A549 (cell line): ENCODE data around the gene SLC35F4.

ENCODE experiments used
- CEBPB ChIP-seq, 2 experiments: fragments of >200 bp in 1 of 2; sonication (Bioruptor Twin) in 1 of 2; formaldehyde crosslinking in 1 of 2; IDR thresholded peaks; 2 replicates each; pipeline ENCODE4 v1.6.1; 2012 to 2016
- CHD2 ChIP-seq: fragments of 150-350 bp; IDR thresholded peaks from 2 replicates; pipeline ENCODE4 v1.6.1; 2014; ENCODE audit warnings: low read length; ENCODE audit not compliant: partially characterized antibody
- CTCF ChIP-seq: fragments of >200 bp; sonication (Bioruptor Twin); formaldehyde crosslinking; IDR thresholded peaks from 3 replicates; pipeline ENCODE4 v1.5.1; 2016
- EP300 ChIP-seq, 2 experiments: fragments of >200 bp; sonication (Bioruptor Twin); formaldehyde crosslinking; IDR thresholded peaks; 2 replicates in 1 of 2; 3 replicates in 1 of 2; pipeline ENCODE4 v1.6.1; 2016 to 2017
- HOXA7 ChIP-seq: fragments of 250-450 bp; sonication (Bioruptor Pico); IDR thresholded peaks from 2 replicates; pipeline ENCODE4 v1.5.0; 2020; ENCODE audit warnings: mild to moderate bottlenecking, moderate library complexity
- JUN ChIP-seq, 2 experiments: fragments of >200 bp; sonication (Bioruptor Twin); formaldehyde crosslinking; IDR thresholded peaks; 2 replicates in 1 of 2; 3 replicates in 1 of 2; pipeline ENCODE4 v1.6.1; 2016 to 2017
- MAX ChIP-seq: IDR thresholded peaks from 2 replicates; pipeline ENCODE4 v1.6.1; 2012
- NR3C1 ChIP-seq: fragments of >200 bp; sonication (Bioruptor Twin); formaldehyde crosslinking; IDR thresholded peaks from 3 replicates; pipeline ENCODE4 v1.6.1; 2017
- PBX3 ChIP-seq: IDR thresholded peaks from 2 replicates; pipeline ENCODE4 v1.6.1; 2012
- POLR2A ChIP-seq: IDR thresholded peaks from 2 replicates; pipeline ENCODE4 v1.6.1; 2012; ENCODE audit warnings: mild to moderate bottlenecking, low read length
- POLR2AphosphoS2 ChIP-seq: conservative IDR thresholded peaks from 2 replicates; pipeline ENCODE4 v1.6.1; 2012; ENCODE audit warnings: low read length, improper control_type of control experiment, inconsistent platforms
- RAD21 ChIP-seq, 2 experiments: fragments of >200 bp in 1 of 2; sonication (Bioruptor Twin) in 1 of 2; formaldehyde crosslinking in 1 of 2; IDR thresholded peaks in 1 of 2; conservative IDR thresholded peaks in 1 of 2; 2 replicates in 1 of 2; 3 replicates in 1 of 2; pipeline ENCODE4 v1.6.1; 2012 to 2018; ENCODE audit warnings: inconsistent platforms in 1 of 2
- REST ChIP-seq: fragments of 200-600 bp; sonication (generic); IDR thresholded peaks from 2 replicates; pipeline ENCODE4 v1.6.1; 2016; ENCODE audit warnings: antibody characterized with exemption, mild to moderate bottlenecking, moderate library complexity
- SMC3 ChIP-seq: fragments of >200 bp; sonication (Bioruptor Twin); formaldehyde crosslinking; IDR thresholded peaks from 3 replicates; pipeline ENCODE4 v1.6.1; 2018; ENCODE audit warnings: inconsistent platforms

- no peak for TF ChIP-seq CTCF
- TF ChIP-seq PBX3: no peak
- no peak for TF ChIP-seq CEBPB (IDR thresholded peaks at IDR 0.05)
- no peak for TF ChIP-seq REST
- TF ChIP-seq JUN (IDR thresholded peaks at IDR 0.05): no peak
- no peak for TF ChIP-seq POLR2AphosphoS2
- no peak for TF ChIP-seq CHD2
- no peak for TF ChIP-seq POLR2A
- TF ChIP-seq MAX: no peak
- no peak for TF ChIP-seq NR3C1
- no peak for TF ChIP-seq EP300 (IDR thresholded peaks at IDR 0.05)
- TF ChIP-seq RAD21 (conservative IDR thresholded peaks at IDR 0.05 in 1 of 2, IDR thresholded peaks at IDR 0.05 in 1 of 2): no peak
- TF ChIP-seq SMC3: no peak
- TF ChIP-seq HOXA7 (CRISPR knock-in tag): no peak
These were observed 47.4 kb downstream of the SLC35F4 start for GRCh38 chr14:57818511-57818910.
